ENCODE data around the gene C10orf67.

DNA sequence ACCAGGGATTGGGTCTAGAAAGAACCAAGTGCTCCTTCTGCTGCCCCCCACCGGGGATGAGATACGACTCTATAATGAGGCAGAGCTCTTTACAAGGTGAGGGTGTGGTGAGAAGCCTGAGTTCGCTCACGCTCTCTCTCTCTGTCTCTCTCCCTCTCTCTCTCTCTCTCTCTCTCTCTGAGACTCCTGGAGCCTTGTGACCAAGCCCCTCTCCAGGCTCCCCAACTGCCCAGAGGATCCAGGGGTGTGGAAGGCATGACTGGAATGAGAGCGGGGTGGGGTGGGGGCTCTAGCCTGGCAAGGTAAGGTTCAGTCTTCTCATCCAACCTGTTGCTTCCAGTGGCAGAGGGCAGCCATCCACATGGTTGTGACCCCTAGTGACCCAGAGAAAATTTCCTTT is 155.6 kb downstream of the C10orf67 start:
- TF ChIP-seq, protein P1, sequence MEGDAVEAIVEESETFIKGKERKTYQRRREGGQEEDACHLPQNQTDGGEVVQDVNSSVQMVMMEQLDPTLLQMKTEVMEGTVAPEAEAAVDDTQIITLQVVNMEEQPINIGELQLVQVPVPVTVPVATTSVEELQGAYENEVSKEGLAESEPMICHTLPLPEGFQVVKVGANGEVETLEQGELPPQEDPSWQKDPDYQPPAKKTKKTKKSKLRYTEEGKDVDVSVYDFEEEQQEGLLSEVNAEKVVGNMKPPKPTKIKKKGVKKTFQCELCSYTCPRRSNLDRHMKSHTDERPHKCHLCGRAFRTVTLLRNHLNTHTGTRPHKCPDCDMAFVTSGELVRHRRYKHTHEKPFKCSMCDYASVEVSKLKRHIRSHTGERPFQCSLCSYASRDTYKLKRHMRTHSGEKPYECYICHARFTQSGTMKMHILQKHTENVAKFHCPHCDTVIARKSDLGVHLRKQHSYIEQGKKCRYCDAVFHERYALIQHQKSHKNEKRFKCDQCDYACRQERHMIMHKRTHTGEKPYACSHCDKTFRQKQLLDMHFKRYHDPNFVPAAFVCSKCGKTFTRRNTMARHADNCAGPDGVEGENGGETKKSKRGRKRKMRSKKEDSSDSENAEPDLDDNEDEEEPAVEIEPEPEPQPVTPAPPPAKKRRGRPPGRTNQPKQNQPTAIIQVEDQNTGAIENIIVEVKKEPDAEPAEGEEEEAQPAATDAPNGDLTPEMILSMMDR (IDR thresholded peaks at IDR 0.05): no peak
- no peak for TF ChIP-seq POLR2A (IDR thresholded peaks at IDR 0.05)
